ENCODE results near the gene RASEF.

- TF ChIP-seq TARDBP (IDR thresholded peaks at IDR 0.05) (no peak), NFRKB (IDR thresholded peaks at IDR 0.05) (no peak), ZNF384 (IDR thresholded peaks at IDR 0.05) (no peak)
Observed at GRCh38 chr9:83013867-83014605, 48.9 kb downstream of the RASEF start.

Data from HEK293T (cell line).